Suprapubic skin (tissue), 3 donors: ENCODE measurements around the gene FUT7.

Experiments
- CTCF ChIP-seq, 2 donors: fragments of 200-600 bp in 1 of 2; fragments of 450-650 bp in 1 of 2; sonication (generic) in 1 of 2; IDR thresholded peaks; one replicate each; pipeline ENCODE4 v1.5.1; 2016 to 2019; ENCODE audit warnings: antibody characterized with exemption in 2 of 2, mild to moderate bottlenecking in 1 of 2, moderate library complexity in 1 of 2
- POLR2A ChIP-seq, 2 donors: fragments of 450-650 bp; IDR thresholded peaks; one replicate each; pipeline ENCODE4 v1.6.1; 2017; ENCODE audit warnings: antibody characterized with exemption in 2 of 2, mild to moderate bottlenecking in 2 of 2, moderate library complexity in 2 of 2

GRCh38 chr9:137052293-137052692 lies 20.4 kb upstream of the FUT7 start:
- no peak for TF ChIP-seq CTCF (IDR thresholded peaks at IDR 0.05)
- no peak for TF ChIP-seq POLR2A (IDR thresholded peaks at IDR 0.05)
